Stomach (tissue), 4 donors: ENCODE data around the gene EXOSC7.

Experiments
- CTCF ChIP-seq, 7 experiments: fragments of 450-650 bp in 4 of 7; fragments of 200-600 bp in 3 of 7; sonication (generic) in 3 of 7; IDR thresholded peaks; one replicate each; pipeline ENCODE4 v1.5.1; 2016 to 2019; ENCODE audit warnings: antibody characterized with exemption in 7 of 7, control low read depth in 2 of 7, mild to moderate bottlenecking in 1 of 7
- POLR2A ChIP-seq, 4 donors: fragments of 450-650 bp; IDR thresholded peaks; one replicate each; pipeline ENCODE4 v1.6.1; 2016; ENCODE audit warnings: antibody characterized with exemption in 4 of 4, control low read depth in 2 of 4, mild to moderate bottlenecking in 1 of 4, moderate library complexity in 1 of 4
- POLR2AphosphoS5 ChIP-seq, 3 donors: sonication (generic); formaldehyde crosslinking; IDR thresholded peaks; one replicate each; pipeline ENCODE4 v1.6.1; 2016; ENCODE audit warnings: antibody characterized with exemption in 3 of 3

GRCh38 chr3:45016916-45017315 is 40.9 kb downstream of the EXOSC7 start:
- TF ChIP-seq POLR2A (IDR thresholded peaks at IDR 0.05) (no peak), CTCF (IDR thresholded peaks at IDR 0.05) (no peak), POLR2AphosphoS5 (IDR thresholded peaks at IDR 0.05) (no peak)
